Tibial nerve (tissue), 4 donors: ENCODE results near the gene TC2N.

Experiments
- EP300 ChIP-seq, 2 donors: sonication (generic); formaldehyde crosslinking; IDR thresholded peaks; one replicate each; pipeline ENCODE4 v1.6.1; 2017; ENCODE audit warnings: antibody characterized with exemption in 2 of 2, mild to moderate bottlenecking in 1 of 2
- TF ChIP-seq, protein P1 (sequence below), 5 experiments: fragments of 200-600 bp in 3 of 5; fragments of 450-650 bp in 2 of 5; sonication (generic) in 3 of 5; IDR thresholded peaks; one replicate each; pipeline ENCODE4 v1.5.1; 2016 to 2019; ENCODE audit warnings: antibody characterized with exemption in 5 of 5, mild to moderate bottlenecking in 3 of 5, moderate library complexity in 2 of 5

DNA sequence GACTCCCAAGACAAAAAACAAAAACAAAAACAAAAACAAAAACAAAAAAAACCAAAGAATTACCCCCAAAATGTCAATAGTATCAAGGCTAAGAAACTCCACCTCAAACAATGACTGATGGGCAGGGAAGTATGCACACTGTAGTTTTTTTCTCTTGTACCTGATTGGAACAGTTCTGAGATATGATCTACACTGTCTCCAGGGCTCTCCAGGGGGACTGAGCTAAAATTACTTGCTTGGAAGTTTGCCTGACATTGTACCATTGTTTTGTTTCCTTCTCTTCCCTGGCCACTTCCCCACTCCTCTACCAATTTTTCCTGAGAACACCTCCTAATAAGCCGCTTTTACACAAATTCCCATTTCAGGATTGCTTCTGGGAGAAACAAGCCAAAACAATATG is 113.2 kb downstream of the TC2N start:
- TF ChIP-seq, protein P1, sequence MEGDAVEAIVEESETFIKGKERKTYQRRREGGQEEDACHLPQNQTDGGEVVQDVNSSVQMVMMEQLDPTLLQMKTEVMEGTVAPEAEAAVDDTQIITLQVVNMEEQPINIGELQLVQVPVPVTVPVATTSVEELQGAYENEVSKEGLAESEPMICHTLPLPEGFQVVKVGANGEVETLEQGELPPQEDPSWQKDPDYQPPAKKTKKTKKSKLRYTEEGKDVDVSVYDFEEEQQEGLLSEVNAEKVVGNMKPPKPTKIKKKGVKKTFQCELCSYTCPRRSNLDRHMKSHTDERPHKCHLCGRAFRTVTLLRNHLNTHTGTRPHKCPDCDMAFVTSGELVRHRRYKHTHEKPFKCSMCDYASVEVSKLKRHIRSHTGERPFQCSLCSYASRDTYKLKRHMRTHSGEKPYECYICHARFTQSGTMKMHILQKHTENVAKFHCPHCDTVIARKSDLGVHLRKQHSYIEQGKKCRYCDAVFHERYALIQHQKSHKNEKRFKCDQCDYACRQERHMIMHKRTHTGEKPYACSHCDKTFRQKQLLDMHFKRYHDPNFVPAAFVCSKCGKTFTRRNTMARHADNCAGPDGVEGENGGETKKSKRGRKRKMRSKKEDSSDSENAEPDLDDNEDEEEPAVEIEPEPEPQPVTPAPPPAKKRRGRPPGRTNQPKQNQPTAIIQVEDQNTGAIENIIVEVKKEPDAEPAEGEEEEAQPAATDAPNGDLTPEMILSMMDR (IDR thresholded peaks at IDR 0.05) = no peak
- TF ChIP-seq EP300 (IDR thresholded peaks at IDR 0.05) = no peak
